KBM-7 (cell line): ENCODE results near the gene TMUB1.

Source experiments
- DNase-seq: peaks from one replicate; pipeline ENCODE4 v3.0.0-alpha.2; 2015
- in situ Hi-C: fragments of 300-500 bp; cut with MboI; formaldehyde crosslinking; loops from 2 replicates; pipeline ENCODE4 v1.14.3; 2020; ENCODE audit warnings: low sequenced_read_pairs, low pct_unique_long_range_greater_than_20kb, mixed read lengths

The TMUB1 gene

DNA sequence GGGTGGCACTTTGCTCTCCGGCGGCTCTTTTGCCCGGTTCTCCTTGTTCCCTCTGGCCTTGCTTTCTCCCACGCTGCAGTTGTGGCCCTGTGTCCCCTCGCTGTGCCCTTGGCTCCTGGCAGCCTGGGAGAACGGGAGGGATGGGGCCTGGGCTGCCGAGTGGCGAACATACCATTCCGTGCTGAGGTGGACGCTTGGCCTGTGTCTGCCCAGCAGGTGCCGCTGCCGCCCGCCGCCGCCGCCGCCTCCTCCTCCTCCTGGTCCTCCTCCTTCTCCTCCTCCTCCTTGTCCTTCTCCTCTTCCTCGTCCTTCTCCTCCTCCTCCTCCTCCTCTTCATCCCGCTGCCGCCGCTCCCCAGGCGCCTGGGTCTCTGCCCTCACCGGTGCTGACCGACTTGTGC is 39.0 kb upstream of the TMUB1 start:
- DNase-seq, result no peak
- in situ Hi-C loops, result no loop called here

GRCh38 chr7:151121380-151122170 is 38.3 kb upstream of the TMUB1 start:
- DNase-seq, result no peak
- in situ Hi-C loops, result no loop called here

- in situ Hi-C loops, result no loop called here
- DNase-seq, result no peak
Observed at GRCh38 chr7:151120896-151121295, 37.6 kb upstream of the TMUB1 start.

DNA sequence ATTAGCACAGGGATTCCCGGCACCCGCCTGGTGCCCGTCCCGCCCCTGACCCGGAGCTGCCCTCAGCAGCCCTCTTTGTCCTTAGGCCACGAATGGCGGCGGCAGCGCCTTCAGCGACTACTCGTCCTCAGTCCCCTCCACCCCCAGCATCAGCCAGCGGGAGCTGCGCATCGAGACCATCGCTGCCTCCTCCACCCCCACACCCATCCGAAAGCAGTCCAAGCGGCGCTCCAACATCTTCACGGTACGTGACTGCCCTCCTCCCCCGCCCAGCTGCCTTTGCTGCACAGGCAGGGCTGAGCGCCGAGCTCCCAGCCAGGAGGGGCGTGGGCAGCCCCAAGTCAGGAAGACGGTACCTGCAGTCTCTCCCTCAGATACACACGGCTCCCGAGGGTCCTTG is 36.6 kb upstream of the TMUB1 start:
- in situ Hi-C loops, result no loop called here

DNA sequence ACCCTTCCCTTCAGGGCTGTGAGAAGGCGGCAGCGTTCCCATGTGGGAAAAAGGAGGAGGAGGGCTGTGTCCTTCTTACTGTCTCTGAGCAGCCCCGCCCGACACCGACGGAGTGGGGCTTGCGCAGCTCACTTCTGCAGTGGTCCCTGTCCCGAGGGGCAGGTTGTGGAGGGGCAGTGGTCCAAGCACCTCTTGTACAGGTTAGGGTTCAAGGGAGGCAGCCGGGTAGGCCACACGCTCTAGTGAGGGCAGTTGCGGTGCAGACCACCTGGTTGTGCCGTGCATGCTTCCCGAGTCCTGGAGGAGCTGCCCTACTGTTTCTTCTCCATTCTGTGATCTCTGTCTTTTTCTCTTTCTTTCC is 35.7 kb upstream of the TMUB1 start:
- no peak for DNase-seq
- in situ Hi-C loops, result no loop called here

More for the DNA sequence above, 36.6 kb upstream of the TMUB1 start:
- no peak for DNase-seq

GRCh38 chr7:151118108-151119054 is 35.1 kb upstream of the TMUB1 start:
- no peak for DNase-seq
- in situ Hi-C loops, result no loop called here

- in situ Hi-C loops, result no loop called here
- no peak for DNase-seq
Observed at GRCh38 chr7:151117565-151117964, 34.3 kb upstream of the TMUB1 start.

DNA sequence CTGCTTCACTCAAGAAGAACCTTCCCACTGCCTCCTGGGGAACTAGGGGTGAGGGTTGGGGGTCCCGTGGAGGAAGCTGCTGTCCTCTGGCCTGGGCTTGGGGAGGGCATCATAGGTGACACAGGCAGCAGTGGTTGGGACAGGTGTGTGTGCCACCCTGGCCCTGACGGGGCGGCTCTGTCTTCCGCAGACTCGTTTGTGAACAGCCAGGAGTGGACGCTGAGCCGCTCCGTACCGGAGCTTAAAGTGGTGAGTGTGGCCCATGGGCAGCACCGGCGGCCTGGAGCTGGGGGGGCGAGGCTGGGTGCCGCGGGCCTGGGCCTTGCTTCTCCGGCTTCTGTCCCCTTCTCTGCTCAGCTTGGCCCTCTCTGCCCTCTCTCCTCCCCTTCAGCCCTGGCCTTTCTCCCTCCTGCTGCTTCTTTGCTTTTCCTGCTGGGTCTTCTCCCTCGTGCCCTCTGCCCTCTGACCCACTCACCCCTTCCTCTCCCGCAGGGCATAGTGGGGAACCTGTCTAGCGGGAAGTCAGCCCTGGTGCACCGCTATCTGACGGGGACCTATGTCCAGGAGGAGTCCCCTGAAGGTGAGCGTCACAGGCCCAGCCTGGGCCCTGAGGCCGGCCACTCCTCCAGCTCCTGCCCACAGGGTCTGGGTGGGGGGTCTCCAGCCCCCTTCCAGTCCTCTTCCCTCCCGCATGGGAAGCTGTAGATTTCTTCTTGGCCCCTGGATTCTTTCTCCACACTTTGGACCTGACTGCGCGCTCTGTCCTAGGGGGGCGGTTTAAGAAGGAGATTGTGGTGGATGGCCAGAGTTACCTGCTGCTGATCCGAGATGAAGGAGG is 33.5 kb upstream of the TMUB1 start:
- DNase-seq, result no peak
- in situ Hi-C loops, result no loop called here

- in situ Hi-C loops, result no loop called here
- DNase-seq, result no peak
Observed at GRCh38 chr7:151115836-151116418, 32.6 kb upstream of the TMUB1 start.

DNA sequence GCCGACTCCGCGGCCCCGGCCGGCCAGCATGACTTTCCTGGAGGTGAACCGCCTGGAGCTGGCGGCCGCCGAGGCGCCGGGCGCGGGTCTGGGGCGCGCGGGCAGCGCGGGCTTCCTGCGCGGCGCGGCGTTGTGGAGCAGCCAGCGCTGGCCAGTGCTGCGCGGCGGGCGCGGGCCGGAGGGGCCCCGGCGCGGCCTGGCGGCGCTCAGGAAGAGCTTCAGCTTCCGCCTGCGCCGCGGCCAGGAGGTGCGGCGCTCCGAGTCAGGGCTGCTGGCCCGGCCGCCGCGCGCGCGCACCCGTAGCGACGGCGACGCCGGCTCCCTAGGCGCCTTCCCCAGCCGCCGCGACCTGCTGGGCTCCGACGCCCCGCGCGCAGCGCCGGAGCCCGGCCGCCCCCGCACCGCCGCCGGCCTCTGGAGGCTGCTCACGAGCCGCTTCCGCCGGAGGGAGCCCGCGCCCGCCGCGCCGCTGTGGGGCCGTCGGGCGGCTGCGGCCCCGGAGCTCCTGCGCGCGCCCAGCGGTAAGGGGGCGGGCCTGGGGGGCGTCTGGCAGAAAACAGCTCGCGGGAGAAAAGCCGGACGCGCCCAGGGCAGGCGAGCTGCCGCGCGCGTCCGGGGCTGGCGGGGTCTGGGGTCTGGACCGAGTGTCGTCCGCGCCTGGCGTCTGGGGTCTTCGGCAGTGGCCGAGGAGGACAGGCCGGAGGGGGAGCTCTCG is 32.0 kb upstream of the TMUB1 start:
- DNase-seq, result no peak
- in situ Hi-C loops, result no loop called here

DNA sequence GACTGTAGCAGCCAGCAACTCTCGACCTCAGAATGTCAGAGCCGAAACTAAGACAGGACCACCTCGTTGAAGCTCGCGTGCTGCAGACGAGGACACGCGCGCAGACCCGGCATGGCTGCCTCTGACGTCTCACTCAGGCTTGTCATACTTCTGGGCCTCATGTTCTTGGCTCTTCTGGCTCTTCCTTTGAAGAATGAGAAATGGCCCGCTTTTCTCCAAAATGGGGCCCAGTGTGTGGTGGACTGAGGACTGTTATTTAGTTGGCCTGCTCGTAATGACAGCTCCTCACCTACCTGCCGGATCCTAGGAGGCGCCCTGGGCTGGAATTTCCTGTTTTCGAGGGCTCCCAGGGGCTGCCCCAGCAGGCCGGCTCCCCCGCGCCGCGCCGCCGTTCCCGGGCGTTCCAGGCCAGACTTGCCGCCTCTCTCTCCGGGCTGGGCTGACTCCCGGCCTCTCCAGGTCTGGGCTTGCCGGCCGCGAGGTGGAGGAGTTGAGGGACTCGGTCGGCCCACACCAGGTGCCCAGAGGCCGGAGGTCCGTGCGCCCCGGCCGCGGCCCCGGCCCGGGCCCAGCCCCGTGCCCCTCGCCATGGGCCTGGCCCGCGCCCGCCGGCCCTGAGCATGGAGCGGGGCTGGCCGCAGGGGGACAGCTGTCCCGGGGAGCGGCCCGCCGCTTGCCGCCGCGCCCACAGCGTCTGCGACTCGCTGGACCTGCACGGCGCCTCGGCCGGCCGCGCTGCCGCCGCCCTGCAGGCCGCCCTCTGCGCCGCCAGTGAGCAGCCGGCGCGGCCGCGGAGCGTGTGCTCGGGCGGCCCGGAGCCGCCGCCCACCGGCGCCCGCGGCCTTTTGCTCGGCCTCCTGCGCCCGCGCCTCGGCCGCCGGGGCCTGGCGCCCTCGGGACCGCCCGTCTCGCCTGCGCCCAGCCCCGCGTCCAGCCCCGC is 31.1 kb upstream of the TMUB1 start:
- no peak for DNase-seq
- in situ Hi-C loops, result no loop called here

GRCh38 chr7:151113344-151114150 is 30.3 kb upstream of the TMUB1 start:
- in situ Hi-C loops, result no loop called here
- DNase-seq, result no peak

DNA sequence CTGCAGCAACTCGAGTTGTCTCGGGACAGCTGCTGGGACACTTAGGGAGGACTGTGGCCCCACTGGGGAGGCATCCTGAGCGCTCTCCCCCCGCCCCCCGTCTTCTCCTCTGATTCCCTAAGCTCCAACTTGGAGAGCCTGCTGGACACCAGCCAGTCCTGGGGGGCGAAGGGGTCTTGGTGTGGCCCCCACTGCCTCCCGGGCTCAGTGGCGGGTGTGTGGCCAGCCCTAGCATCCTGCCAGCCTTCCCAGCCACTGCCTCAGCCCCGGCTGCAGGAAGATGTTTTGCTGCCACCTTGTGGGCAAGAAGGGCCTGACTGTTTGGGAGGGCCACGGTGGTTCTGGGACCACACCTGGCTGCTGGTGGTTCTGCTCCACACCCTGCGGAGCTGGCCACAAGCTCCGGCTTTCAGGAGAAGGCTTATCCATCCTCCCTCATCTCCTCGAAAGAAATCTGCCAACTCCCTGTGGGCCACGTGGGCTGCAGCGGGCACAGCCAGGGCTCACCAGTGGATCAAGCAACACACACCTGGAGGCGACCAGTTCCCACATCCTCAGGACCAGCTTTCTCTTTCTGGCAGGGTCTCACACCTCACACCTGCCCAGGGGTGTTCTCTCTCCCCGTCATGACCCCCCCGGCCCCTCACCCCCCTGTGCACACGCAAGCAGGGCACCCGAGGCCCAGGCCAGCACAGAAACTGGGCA is 27.8 kb upstream of the TMUB1 start:
- peak; percentile 62 for DNase-seq
- in situ Hi-C loops, result no loop called here

DNA sequence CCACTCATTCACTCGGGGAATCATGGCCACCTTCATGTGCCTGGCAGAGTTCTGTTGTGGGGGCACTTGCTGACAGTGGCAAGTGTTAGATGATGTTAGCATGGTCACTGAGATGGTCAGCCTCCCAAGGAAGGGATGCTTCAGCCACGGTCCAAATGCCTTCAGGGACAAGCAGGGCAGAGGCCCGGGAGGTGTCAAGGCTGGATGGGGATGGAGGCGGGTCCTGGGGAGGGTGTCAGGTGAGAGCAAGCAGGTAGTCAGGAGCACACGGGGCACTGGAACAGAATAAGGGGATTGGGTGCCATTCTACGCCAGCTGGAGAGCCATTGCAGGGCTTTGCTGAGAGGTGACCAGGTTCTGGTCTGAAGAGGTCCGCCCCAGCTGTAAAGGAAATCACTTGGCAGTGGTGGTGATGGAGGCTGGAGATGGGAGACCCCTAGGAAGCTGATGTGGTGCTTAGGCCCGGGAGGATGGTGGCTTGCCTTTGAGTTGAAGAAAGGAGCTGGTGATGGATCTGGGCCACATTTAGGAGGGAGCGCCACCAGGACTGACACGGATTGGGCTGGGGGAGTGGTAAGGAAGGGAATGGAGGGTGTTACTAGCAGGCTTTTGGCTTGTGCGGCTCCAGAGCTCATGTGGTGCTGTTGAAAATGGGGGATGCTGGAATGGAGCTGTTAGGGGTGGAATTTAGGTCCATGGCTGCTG is 27.1 kb upstream of the TMUB1 start:
- in situ Hi-C loops, result no loop called here
- DNase-seq, result no peak

- DNase-seq, result no peak
- in situ Hi-C loops, result no loop called here
Observed at GRCh38 chr7:151109094-151110048, 26.1 kb upstream of the TMUB1 start.
